Tibial artery (tissue), 4 donors: Measurements from ENCODE around the gene RAB13.
A peak's percentile ranks its signal among the peaks of the same experiment; 100 is the strongest.

Experiments
- DNase-seq, 2 donors: peaks; one replicate each; pipeline ENCODE4 v3.0.0-alpha.2; 2019
- H3K27ac ChIP-seq, 2 donors: fragments of 200-600 bp; sonication (generic) in 1 of 2; 1 replicate in 1 of 2; 2 replicates in 1 of 2; pipeline ENCODE4 v1.5.1; 2018 to 2019; ENCODE audit warnings: mild to moderate bottlenecking in 1 of 2
- H3K27me3 ChIP-seq, 2 donors: fragments of 200-600 bp; sonication (generic) in 1 of 2; one replicate each; pipeline versions ENCODE4 v1.5.1 to v1.6.0; 2016 to 2019
- H3K36me3 ChIP-seq, 3 donors: fragments of 200-600 bp; sonication (generic) in 2 of 3; one replicate each; pipeline ENCODE4 v1.5.1; 2016 to 2019; ENCODE audit warnings: mild to moderate bottlenecking in 2 of 3
- H3K4me1 ChIP-seq, 4 donors: fragments of 200-600 bp; sonication (generic) in 2 of 4; 1 replicate in 3 of 4; 2 replicates in 1 of 4; pipeline ENCODE4 v1.5.1; 2016 to 2019
- H3K4me3 ChIP-seq, 2 donors: fragments of 200-600 bp; sonication (generic) in 1 of 2; 1 replicate in 1 of 2; 2 replicates in 1 of 2; pipeline ENCODE4 v1.5.1; 2018 to 2019; ENCODE audit warnings: mild to moderate bottlenecking in 2 of 2
- H3K9me3 ChIP-seq, 3 donors: fragments of 200-600 bp; sonication (generic) in 1 of 3; one replicate each; pipeline ENCODE4 v1.5.1; 2016 to 2019
- CTCF ChIP-seq, 2 experiments: fragments of 200-600 bp in 1 of 2; fragments of 450-650 bp in 1 of 2; IDR thresholded peaks; one replicate each; pipeline ENCODE4 v1.5.1; 2017 to 2019; ENCODE audit warnings: antibody characterized with exemption in 2 of 2, mild to moderate bottlenecking in 1 of 2, moderate library complexity in 1 of 2
- intact Hi-C: fragments of 100-400 bp; cut with DNase I; formaldehyde crosslinking; loops from one replicate; pipeline ENCODE4 v1.15.0; 2023; ENCODE audit warnings: low total_unique reads

Gene RAB13

GRCh38 chr1:153991806-153992205, 5.7 kb upstream of the RAB13 start:
- H3K4me1 ChIP-seq: peaks cover 0 to 38% (median 30%) of the 10 kb centered on the region in 4 donors
- no peaks in the 10 kb centered on the region for H3K9me3 ChIP-seq
- DNase-seq: no peak
- no peaks in the 10 kb centered on the region for H3K27me3 ChIP-seq
- peak overlapping the region; percentile 72 to 76 for H3K4me3 ChIP-seq
- H3K36me3 ChIP-seq: peaks cover 43 to 52% (median 44%) of the 10 kb centered on the region in 3 donors
- TF ChIP-seq CTCF (IDR thresholded peaks at IDR 0.05): no peak
- H3K27ac ChIP-seq: peak overlapping the region; percentile 90 to 91
- intact Hi-C loops: no loop called here

- intact Hi-C loops: no loop called here
- Histone ChIP-seq H3K9me3 (no peaks in the 10 kb centered on the region), H3K4me1 (peaks cover 0 to 42% (median 32%) of the 10 kb centered on the region in 4 donors), H3K4me3 (peak overlapping the region; percentile 72 to 76), H3K27ac (peak overlapping the region; percentile 90 to 91), H3K36me3 (peaks cover 42 to 52% (median 44%) of the 10 kb centered on the region in 3 donors), H3K27me3 (no peaks in the 10 kb centered on the region)
- no peak for DNase-seq
- TF ChIP-seq CTCF (IDR thresholded peaks at IDR 0.05): no peak
Observed at GRCh38 chr1:153991151-153991630, 5.1 kb upstream of the RAB13 start.

GRCh38 chr1:153990468-153991150, 4.5 kb upstream of the RAB13 start, which contains the start of gene RPS27:
Gene RPS27 (plus strand): TSS chr1:153990762. CDS start chr1:153990797, 35 bp downstream.
- peak; percentile 95 for DNase-seq
- H3K4me1 ChIP-seq: peaks cover 0 to 42% (median 32%) of the 10 kb centered on the region in 4 donors
- peaks cover 37 to 46% (median 39%) of the 10 kb centered on the region in 3 donors for H3K36me3 ChIP-seq
- TF ChIP-seq CTCF (IDR thresholded peaks at IDR 0.05): no peak
- intact Hi-C loops: no loop called here
- peak within 1 kb of the TSS; percentile 90 to 91 for H3K27ac ChIP-seq
- H3K27me3 ChIP-seq: no peaks in the 10 kb centered on the region
- no peaks in the 10 kb centered on the region for H3K9me3 ChIP-seq
- peak within 1 kb of the TSS; percentile 72 to 76 for H3K4me3 ChIP-seq

GRCh38 chr1:153987621-153988020, 1.5 kb upstream of the RAB13 start:
- Histone ChIP-seq H3K27me3 (no peaks in the 10 kb centered on the region), H3K9me3 (no peaks in the 10 kb centered on the region), H3K36me3 (peaks cover 9 to 20% (median 17%) of the 10 kb centered on the region in 3 donors), H3K4me1 (peaks cover 0 to 42% (median 34%) of the 10 kb centered on the region in 4 donors), H3K4me3 (no peak overlapping the region), H3K27ac (peak overlapping the region in 1 of 2 donors; percentile 95)
- TF ChIP-seq CTCF (IDR thresholded peaks at IDR 0.05): no peak
- intact Hi-C loops: loop anchor here (2.0 to 10.0 kb wide), 3 partner anchors 40 to 313 kb away; partner anchors contain the start of genes DENND4B, ILF2 and NPR1
- DNase-seq: no peak

GRCh38 chr1:153985341-153985912, 712 bp downstream of the RAB13 start:
- TF ChIP-seq CTCF (IDR thresholded peaks at IDR 0.05): no peak
- peak overlapping the region; percentile 76 to 95 for H3K27ac ChIP-seq
- H3K27me3 ChIP-seq: no peaks in the 10 kb centered on the region
- no peaks in the 10 kb centered on the region for H3K9me3 ChIP-seq
- peaks cover 0 to 29% (median 22%) of the 10 kb centered on the region in 4 donors for H3K4me1 ChIP-seq
- intact Hi-C loops: loop anchor here (5.0 to 10.0 kb wide), 2 partner anchors 38 to 311 kb away; partner anchors contain the start of genes DENND4B, ILF2 and NPR1
- DNase-seq: peak; percentile 75 to 79
- peak overlapping the region; percentile 61 to 78 for H3K4me3 ChIP-seq
- H3K36me3 ChIP-seq: peaks cover 0 to 31% (median 17%) of the 10 kb centered on the region in 3 donors
